GM10266 (cell line): Measurements from ENCODE around the gene GRIA4.

Source experiments
- DNase-seq: peaks from one replicate; pipeline ENCODE4 v3.0.0; 2012; ENCODE audit errors: extremely low spot score
- TF ChIP-seq, protein P1 (sequence below): IDR thresholded peaks from 2 replicates; pipeline ENCODE4 v1.5.1; 2012; ENCODE audit warnings: mild to moderate bottlenecking, low read depth; ENCODE audit not compliant: control insufficient read depth, insufficient read depth; ENCODE audit errors: missing control alignments

Gene GRIA4

DNA sequence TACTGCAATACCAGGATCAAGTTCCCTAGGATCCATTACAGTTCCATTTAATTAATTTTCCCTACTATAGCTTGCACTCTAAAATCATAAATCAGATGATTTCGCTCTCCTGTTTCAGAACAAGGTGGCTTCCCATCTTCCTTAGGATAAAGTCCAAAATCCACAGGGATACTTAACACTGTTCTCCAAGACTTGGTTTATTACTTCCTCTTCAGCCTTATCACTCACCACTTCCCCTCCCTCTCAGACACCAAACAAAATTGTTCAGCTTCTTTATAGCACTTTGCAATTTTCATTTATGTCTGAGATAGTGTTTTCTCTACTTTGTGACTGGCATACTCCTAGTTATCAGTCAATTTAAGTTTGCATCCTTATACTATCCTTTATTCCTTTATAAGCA is 124.6 kb downstream of the GRIA4 start:
- DNase-seq, result no peak
- TF ChIP-seq, protein P1, sequence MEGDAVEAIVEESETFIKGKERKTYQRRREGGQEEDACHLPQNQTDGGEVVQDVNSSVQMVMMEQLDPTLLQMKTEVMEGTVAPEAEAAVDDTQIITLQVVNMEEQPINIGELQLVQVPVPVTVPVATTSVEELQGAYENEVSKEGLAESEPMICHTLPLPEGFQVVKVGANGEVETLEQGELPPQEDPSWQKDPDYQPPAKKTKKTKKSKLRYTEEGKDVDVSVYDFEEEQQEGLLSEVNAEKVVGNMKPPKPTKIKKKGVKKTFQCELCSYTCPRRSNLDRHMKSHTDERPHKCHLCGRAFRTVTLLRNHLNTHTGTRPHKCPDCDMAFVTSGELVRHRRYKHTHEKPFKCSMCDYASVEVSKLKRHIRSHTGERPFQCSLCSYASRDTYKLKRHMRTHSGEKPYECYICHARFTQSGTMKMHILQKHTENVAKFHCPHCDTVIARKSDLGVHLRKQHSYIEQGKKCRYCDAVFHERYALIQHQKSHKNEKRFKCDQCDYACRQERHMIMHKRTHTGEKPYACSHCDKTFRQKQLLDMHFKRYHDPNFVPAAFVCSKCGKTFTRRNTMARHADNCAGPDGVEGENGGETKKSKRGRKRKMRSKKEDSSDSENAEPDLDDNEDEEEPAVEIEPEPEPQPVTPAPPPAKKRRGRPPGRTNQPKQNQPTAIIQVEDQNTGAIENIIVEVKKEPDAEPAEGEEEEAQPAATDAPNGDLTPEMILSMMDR, result no peak

- TF ChIP-seq, protein P1, result no peak
These were observed 128.4 kb downstream of the GRIA4 start for GRCh38 chr11:105738251-105738650.

DNA sequence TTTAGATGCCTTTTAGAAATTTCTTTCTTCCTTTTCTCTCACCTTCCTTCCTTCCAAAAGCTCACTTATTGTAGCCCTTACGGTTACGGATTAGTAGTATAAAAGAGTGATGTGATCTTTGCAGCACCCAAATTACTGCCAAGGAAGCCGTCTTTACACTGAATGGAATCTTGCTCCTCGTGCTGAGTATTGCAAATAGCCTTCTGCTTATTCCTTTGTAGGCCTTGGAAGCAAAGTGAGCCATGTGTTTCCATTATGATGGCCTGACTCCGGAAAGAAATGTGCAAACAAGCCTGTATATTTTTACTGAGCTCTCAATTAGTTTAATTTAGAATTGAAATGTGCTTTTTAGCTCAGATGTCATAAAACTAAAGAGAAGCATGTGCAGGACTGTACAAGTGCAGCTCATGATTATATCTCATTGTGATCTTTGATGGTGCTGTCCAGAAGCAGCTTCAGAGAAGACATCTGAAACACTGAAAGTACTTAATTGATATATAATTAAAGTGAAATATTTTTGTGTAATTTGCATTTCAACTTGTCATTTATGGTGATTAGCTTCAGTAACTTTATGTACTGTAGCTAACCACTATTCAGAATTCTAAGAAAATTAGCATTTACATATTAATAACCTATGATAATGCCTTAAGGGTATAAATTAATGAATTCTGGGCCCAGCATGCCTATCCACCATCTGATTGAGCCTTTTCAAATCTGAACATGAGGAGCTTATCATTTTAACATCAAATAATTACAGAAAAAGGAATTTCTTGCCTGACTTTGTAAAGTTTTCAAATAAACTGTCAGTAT is 129.3 kb downstream of the GRIA4 start:
- DNase-seq, result no peak
- TF ChIP-seq, protein P1, result no peak

More at GRCh38 chr11:105738251-105738650, 128.4 kb downstream of the GRIA4 start:
- DNase-seq, result no peak

DNA sequence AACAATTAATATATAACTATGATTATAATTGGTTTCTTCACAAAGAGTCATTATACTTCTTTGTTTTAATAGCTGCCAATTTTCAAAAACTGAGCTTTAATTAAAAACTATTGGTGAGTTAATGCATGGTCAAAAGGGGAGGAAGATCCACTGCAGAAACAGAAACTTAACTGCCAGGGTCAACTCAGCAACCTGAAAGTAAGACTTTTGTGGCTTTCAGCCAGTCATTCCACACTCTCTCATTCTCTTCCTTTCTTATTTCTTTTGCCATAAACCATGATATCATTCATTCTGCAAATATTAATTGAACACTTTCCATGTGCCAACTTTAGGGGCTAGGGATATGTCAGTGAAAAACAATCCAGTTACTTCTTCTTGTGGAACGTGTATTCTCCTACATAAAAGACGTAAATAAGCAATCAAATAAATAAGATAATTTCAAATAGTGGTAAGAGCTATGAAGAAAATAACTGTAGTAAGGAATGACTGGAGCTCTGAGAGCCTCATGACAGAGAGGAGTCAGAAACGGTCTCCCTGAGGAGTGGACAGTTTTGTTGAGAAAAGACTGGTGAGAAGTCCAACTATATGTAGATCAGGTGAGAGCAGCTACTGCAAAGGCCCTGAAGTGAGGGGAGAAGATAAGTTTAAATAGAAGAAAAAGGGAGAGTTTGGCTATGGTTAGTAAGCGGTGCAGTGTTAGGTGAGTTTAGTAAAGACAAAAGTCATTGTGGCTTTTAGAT is 130.5 kb downstream of the GRIA4 start:
- DNase-seq, result no peak
- TF ChIP-seq, protein P1, result no peak

DNA sequence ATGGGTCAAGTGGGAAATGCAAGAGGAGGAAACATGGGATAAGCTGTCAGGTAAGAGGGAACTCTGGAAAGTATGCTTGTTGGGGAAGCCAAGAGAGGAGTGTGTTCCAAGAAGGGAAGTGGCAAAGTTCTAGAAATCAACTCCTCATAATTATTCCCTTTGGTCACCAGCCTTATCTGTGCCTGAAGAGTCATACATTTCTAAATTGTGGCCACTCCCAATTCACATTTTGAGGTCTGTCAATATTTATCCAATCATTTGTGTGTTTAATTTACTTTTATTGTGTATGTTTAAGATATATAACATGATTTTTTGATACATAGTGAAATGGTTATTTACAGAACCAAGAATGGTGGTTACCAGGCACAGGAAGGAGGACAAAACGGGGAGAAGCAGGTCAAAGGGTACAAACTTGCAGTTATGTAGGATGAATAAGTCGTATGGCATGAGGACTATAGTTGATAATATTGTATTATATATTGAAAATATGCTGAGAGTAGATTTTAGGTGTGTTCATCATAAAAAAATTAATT is 131.7 kb downstream of the GRIA4 start:
- DNase-seq, result no peak
- TF ChIP-seq, protein P1, result no peak

GRCh38 chr11:105754260-105754659 is 144.4 kb downstream of the GRIA4 start:
- TF ChIP-seq, protein P1, result no peak
- DNase-seq, result no peak

GRCh38 chr11:105754716-105755115 is 144.8 kb downstream of the GRIA4 start:
- no peak for DNase-seq
- TF ChIP-seq, protein P1, result no peak
